Measurements from ENCODE around the gene TLX1.

- TF ChIP-seq POLR2AphosphoS5 (IDR thresholded peaks at IDR 0.05; ENCODE audit: borderline replicate concordance, low read depth, low read length) (no peak), EZH2 (IDR thresholded peaks at IDR 0.05) (no peak)
Measured at GRCh38 chr10:101116754-101117153, 14.3 kb upstream of the TLX1 start.
